ENCODE measurements around the gene PDSS2. TPM values are rescaled to one million over a fixed set of nuclear protein-coding genes. Genes with fewer than 3 reads are reported as not detected.

The PDSS2 gene
- total RNA-seq, 1 experiment from 2014 or later, result 17.8 TPM

DNA sequence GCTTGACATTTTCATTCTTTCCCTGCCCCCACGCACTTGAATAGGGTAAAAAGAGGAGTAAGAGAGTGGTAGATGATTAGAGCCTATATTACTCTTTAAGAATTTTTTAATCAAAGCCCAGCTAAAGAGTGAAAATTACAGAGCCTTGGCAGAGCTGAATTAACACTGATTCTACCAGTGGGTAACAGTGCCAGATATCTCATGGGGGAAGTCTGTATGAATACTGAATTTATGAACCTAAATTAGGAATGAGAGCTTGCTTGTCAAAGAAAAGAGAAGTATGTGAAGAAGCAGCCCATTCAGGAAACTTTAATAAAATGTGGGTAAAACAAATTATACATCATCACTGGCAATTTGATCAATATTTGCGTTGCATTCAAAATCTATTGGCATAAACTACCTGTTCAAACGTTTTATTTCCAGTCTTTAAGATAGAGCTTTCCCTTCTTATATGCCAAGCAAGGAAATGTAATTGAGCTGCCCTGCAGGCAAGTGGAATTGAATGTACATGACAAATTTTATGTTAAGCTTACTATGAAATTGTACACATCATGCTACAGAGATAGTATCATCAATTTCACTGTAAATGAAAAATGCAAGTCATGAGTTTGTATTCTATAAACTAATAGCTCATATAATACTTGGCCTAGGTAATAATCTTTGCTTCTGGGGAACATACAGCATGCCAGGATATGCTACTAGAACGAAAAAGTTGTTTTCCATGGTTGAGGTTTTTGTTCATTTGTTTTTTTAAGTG lies 45.1 kb upstream of the PDSS2 start:
- POLR2A ChIA-PET (ENCODE audit: unreplicated experiment), result no interaction called here
- no peaks in the 10 kb centered on the region for H4K20me1 ChIP-seq (ENCODE audit: insufficient read depth)
- CTCF ChIA-PET, result no interaction called here
- H3K4me1 ChIP-seq (replicated peaks; ENCODE audit: insufficient read depth), result peaks cover 11% of the 10 kb centered on the region
- no peak overlapping the region for H3K4me3 ChIP-seq
- H3K27me3 ChIP-seq (ENCODE audit: insufficient read depth, low read depth), result no peaks in the 10 kb centered on the region
- H2AFZ ChIP-seq, result no peak overlapping the region
- no peak overlapping the region for H3K4me2 ChIP-seq
- TF ChIP-seq, protein P1, sequence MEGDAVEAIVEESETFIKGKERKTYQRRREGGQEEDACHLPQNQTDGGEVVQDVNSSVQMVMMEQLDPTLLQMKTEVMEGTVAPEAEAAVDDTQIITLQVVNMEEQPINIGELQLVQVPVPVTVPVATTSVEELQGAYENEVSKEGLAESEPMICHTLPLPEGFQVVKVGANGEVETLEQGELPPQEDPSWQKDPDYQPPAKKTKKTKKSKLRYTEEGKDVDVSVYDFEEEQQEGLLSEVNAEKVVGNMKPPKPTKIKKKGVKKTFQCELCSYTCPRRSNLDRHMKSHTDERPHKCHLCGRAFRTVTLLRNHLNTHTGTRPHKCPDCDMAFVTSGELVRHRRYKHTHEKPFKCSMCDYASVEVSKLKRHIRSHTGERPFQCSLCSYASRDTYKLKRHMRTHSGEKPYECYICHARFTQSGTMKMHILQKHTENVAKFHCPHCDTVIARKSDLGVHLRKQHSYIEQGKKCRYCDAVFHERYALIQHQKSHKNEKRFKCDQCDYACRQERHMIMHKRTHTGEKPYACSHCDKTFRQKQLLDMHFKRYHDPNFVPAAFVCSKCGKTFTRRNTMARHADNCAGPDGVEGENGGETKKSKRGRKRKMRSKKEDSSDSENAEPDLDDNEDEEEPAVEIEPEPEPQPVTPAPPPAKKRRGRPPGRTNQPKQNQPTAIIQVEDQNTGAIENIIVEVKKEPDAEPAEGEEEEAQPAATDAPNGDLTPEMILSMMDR (conservative IDR thresholded peaks at IDR 0.05), result no peak
- no peak for TF ChIP-seq EZH2 (IDR thresholded peaks at IDR 0.05; ENCODE audit: low read depth)
- BruUV-seq (replicated peaks), result no TSS peak
- H3K27ac ChIP-seq, result no peak overlapping the region
- DNase-seq, result no peak
- no peaks in the 10 kb centered on the region for H3K9me3 ChIP-seq (ENCODE audit: insufficient read depth, low read depth)
- H3K36me3 ChIP-seq (ENCODE audit: low read depth), result no peaks in the 10 kb centered on the region
- no peaks in the 10 kb centered on the region for H3K9me2 ChIP-seq (ENCODE audit: insufficient read depth)
- H3F3A ChIP-seq (ENCODE audit: insufficient read depth, low read depth), result no peaks in the 10 kb centered on the region
- intact Hi-C loops (cut with micrococcal nuclease; ENCODE audit: unreplicated experiment), result no loop called here
- no peaks in the 10 kb centered on the region for H3K79me2 ChIP-seq (ENCODE audit: low read depth)

DNA sequence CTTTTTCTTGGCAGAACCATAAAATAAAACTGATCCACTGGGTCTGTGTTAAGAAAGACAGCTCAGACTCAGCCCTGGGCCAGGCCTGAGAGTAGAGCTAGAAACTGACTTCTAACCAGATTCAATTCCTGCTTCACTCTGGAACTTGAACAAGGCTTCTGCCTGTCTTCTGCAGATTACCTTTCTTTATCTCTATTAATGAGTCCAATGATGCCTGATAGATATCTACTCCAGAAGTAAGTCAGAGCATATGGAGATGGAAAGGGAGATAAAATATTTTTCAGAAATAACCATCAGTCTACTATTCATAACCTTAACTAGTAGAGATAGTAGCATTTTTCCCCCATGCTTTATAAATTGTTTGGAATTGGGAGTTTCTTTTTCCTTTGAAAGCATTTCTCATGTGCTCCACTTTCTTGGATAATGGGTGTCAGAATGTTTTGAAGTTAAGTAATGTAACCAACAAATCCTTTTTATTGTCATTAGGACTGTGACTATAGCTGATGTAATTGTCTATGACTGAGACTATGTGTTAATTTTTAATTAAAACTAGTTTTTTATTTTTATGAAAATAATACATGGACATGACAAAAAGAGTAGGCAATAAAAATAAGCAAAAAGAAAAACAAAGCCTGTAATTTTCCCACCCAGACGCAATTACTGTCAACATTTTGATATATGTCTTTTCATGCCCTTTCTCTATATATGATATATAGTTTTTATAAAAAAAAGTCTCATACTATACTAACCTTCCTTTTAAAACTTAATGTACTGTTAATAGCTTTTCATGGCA lies 37.7 kb upstream of the PDSS2 start:
- no peak for DNase-seq
- no peak overlapping the region for H2AFZ ChIP-seq
- H3K27ac ChIP-seq, result no peak overlapping the region
- no peaks in the 10 kb centered on the region for H3K36me3 ChIP-seq (ENCODE audit: low read depth)
- CTCF ChIA-PET, result no interaction called here
- no peaks in the 10 kb centered on the region for H3K79me2 ChIP-seq (ENCODE audit: low read depth)
- POLR2A ChIA-PET (ENCODE audit: unreplicated experiment), result no interaction called here
- BruUV-seq (replicated peaks), result no TSS peak
- H3K9me3 ChIP-seq (ENCODE audit: insufficient read depth, low read depth), result no peaks in the 10 kb centered on the region
- intact Hi-C loops (cut with micrococcal nuclease; ENCODE audit: unreplicated experiment), result no loop called here
- no peaks in the 10 kb centered on the region for H4K20me1 ChIP-seq (ENCODE audit: insufficient read depth)
- no peaks in the 10 kb centered on the region for H3K27me3 ChIP-seq (ENCODE audit: insufficient read depth, low read depth)
- H3K4me1 ChIP-seq (replicated peaks; ENCODE audit: insufficient read depth), result no peaks in the 10 kb centered on the region
- H3K4me3 ChIP-seq, result no peak overlapping the region
- TF ChIP-seq, protein P1 (conservative IDR thresholded peaks at IDR 0.05), result no peak
- TF ChIP-seq EZH2 (IDR thresholded peaks at IDR 0.05; ENCODE audit: low read depth), result no peak
- H3K9me2 ChIP-seq (ENCODE audit: insufficient read depth), result no peaks in the 10 kb centered on the region
- H3F3A ChIP-seq (ENCODE audit: insufficient read depth, low read depth), result no peaks in the 10 kb centered on the region
- no peak overlapping the region for H3K4me2 ChIP-seq

DNA sequence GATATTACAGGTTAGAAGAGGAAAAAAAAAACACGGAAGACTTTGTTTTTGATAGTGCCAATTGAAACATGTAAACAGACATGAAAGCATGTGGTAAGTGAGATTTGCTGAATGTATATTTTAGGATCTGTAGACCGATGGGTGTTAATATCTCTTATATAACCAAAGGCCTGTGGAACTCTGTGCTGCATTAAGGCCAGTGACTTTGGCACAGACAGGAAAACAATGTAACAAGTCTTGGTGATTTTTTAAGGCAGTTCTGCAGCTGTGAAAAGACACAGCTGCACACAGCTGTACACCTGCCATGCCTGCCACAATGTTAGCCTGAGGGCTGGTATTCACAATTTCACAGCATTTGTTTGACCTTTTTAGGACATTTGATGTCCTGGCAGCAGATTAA lies 36.6 kb upstream of the PDSS2 start:
- H3K36me3 ChIP-seq (ENCODE audit: low read depth), result no peaks in the 10 kb centered on the region
- H3K9me3 ChIP-seq (ENCODE audit: insufficient read depth, low read depth), result no peaks in the 10 kb centered on the region
- no peaks in the 10 kb centered on the region for H4K20me1 ChIP-seq (ENCODE audit: insufficient read depth)
- H3K27ac ChIP-seq, result no peak overlapping the region
- no peak overlapping the region for H2AFZ ChIP-seq
- intact Hi-C loops (cut with micrococcal nuclease; ENCODE audit: unreplicated experiment), result no loop called here
- no peaks in the 10 kb centered on the region for H3K27me3 ChIP-seq (ENCODE audit: insufficient read depth, low read depth)
- H3F3A ChIP-seq (ENCODE audit: insufficient read depth, low read depth), result no peaks in the 10 kb centered on the region
- BruUV-seq (replicated peaks), result no TSS peak
- H3K4me1 ChIP-seq (replicated peaks; ENCODE audit: insufficient read depth), result no peaks in the 10 kb centered on the region
- CTCF ChIA-PET, result no interaction called here
- no peak overlapping the region for H3K4me2 ChIP-seq
- no peak for DNase-seq
- POLR2A ChIA-PET (ENCODE audit: unreplicated experiment), result no interaction called here
- no peaks in the 10 kb centered on the region for H3K9me2 ChIP-seq (ENCODE audit: insufficient read depth)
- no peaks in the 10 kb centered on the region for H3K79me2 ChIP-seq (ENCODE audit: low read depth)
- H3K4me3 ChIP-seq, result no peak overlapping the region
- TF ChIP-seq EZH2 (IDR thresholded peaks at IDR 0.05; ENCODE audit: low read depth), result no peak
- TF ChIP-seq, protein P1 (conservative IDR thresholded peaks at IDR 0.05), result no peak
